Fibroblast of lung (primary cell): Measurements from ENCODE around the gene SMOC2.

Experiments
- CTCF ChIP-seq, 2 donors: IDR thresholded peaks in 1 of 2; conservative IDR thresholded peaks in 1 of 2; 1 replicate in 1 of 2; 2 replicates in 1 of 2; pipeline ENCODE4 v1.5.1; 2011 to 2012; ENCODE audit warnings: low read length in 2 of 2, control low read depth in 1 of 2, inconsistent platforms in 1 of 2, low read depth in 1 of 2, mild to moderate bottlenecking in 1 of 2
- EZH2 ChIP-seq: IDR thresholded peaks from 2 replicates; pipeline ENCODE4 v1.5.1; 2012; ENCODE audit warnings: low read length, control low read depth, mild to moderate bottlenecking; ENCODE audit errors: missing control alignments

GRCh38 chr6:168691774-168692173 is 250.8 kb downstream of the SMOC2 start:
- TF ChIP-seq CTCF (conservative IDR thresholded peaks at IDR 0.05 in 1 of 2, IDR thresholded peaks at IDR 0.05 in 1 of 2; ENCODE audit: low read depth in 1 of 2, low read length in 2 of 2): no peak
- TF ChIP-seq EZH2: no peak
